ENCODE data around the gene FADS3.
A peak's percentile ranks its signal among the peaks of the same experiment; 100 is the strongest.

FADS3 gene

DNA sequence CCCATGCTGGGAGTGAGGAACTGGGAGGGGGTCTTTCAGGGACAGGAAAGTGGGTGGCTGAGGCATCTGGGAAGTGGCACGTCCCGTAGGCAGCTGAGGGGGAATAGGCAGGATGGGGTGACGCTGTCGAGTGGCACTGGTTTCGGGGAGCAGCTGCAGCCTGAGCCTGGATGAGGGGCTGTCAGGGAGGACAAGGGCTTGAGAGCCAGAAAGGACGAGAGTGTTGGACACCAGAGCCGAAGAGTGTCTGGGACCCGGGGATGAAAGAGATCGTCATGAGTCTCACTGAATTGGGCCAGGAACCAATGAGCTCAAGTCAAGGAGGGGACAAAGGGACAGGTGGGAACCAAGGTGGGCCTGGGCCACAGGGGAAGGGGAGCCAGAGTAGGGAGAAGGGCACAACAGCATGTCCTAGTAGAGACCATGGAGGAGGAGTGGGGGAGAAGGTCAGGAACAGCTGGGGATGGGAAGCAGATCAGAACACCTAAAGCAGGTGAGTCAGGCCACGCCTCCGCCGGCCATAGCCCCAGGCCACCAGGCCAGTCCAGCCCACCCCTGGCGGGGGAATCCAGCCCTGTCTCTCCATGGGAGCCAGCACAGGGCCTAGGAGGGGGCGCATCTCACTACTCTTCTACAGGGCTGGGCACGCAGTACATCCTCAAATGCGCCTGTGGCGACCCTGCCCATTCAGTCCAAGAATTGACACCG is 21.8 kb upstream of the FADS3 start:
- DNase-seq = no peak

DNA sequence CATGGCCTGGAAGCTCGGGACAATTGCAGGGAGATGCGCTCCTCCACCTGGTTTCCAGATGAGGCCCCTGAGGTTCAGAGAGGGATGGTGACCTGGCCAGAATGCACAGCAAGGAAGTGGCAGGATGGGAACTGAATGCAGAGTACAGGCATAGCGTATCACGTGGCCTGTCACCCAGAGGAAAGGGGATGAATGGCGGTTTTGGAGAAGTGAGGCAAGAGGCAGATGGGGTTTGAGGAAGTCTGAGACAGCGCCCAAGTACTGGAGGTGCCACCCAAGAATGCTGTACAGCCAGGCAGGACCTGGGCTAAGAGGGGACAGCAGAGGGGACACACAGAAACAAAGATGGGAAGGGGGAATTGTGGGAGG is 21.2 kb upstream of the FADS3 start:
- DNase-seq = no peak

DNA sequence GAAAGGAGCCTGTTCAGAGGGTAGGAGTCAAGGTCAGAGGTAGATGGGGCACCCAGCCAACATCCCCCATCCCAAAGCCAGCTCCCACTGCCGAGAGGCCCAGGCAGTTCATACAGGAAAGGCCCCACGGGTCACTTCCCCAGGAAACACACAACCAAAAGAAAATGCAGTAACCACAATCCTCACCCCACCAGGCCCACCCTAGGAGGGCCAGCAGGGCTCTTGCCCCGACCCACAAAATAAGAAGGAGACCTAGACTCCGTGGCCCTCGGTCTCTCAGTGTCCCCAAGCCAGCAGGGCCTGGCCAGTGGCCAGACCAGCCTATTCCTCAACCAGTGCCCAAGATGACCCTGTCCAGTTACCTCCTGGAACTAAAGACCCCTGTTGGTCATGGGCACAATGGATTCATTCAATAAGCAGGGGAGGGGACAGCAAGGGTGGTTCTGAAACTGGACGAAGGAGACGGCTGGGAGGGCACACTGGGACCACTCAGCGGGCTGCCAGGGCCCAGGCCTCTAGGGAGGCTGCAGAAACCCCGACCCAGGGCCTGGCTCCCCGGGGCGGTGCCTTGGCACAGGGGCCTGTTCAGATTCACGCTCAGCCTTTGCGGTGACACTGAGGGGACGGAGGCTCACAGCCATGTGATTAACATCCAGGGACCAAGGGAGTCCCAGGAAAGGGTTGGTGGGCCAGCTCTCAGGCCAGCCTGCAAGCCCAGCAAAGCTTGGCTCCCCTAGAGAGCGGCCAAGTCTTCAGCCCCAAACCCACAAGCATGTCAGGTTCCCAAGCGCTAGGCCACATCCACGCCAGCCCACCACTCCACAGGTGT is 20.6 kb upstream of the FADS3 start:
- DNase-seq = no peak

DNA sequence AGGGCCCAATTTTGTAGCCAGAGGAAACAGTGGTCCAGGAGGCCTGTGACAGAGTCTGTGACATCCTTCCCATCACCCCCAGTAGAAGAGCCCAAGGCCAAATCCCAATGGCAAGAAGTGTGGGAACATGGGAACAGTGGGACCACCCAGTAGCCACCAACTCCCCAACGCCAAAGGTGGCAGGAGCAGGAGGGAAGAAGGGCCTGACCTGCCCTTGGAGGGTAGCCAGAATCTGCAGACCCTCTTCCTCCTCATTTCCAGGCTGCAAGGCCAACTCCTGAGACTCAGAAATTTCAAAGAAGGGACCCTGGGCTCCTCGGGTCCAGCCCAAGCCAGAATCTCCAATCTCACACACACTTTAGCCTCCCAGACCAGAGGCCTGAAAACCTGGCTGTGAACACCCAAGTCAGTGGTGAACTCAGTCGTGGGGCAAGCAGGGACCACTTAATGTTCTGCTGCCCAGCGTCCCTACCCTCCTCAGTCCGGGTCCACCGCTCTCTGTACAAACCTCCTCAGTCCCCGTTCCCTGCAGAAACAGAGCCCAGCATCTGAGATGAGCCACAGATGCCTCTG is 19.9 kb upstream of the FADS3 start:
- DNase-seq = no peak

DNA sequence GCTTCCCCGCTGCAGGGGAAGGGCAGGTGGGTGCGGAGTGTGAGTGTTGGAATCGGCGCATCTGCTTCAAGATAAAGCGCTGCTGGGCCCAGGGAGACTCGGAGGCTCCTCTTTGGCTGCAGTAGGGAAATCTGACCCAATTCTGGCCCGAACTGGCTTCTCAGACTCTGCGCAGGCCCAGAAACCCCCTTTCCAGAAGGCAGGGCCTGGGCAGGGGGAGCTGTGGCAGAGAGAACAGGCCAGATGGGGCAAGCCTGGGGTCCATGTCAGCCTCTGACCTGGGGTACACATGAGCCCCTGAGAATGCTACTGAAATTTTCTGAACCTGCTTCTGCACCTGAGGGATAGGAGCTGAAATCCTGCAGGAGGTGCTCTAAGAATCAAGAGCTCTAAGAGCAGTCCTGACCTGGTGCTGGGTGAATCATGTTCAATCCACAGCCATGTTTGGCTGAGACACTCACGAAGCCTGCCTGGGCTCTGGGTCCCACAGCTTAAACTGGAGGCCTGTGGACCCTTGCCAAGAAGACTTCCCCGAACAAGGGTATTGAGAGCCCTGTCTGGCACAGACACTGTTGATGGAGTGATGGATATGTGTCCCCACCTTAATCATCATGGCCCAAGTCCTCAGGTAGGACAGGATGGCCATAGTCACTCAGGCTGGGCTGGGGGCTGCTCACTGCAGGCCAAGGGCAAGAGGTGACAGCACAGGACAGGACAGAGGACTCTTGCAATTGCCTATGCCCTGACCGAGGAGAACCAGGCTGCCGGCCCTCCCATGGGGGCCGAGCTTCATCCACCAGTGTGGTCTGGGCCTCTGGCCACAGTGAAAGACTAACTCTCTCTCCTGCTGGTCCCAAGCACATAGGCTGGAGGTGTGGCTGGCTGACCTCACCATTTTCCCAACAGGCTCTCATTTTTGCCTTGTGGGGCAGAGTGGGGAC is 19.1 kb upstream of the FADS3 start:
- DNase-seq = no peak

DNA sequence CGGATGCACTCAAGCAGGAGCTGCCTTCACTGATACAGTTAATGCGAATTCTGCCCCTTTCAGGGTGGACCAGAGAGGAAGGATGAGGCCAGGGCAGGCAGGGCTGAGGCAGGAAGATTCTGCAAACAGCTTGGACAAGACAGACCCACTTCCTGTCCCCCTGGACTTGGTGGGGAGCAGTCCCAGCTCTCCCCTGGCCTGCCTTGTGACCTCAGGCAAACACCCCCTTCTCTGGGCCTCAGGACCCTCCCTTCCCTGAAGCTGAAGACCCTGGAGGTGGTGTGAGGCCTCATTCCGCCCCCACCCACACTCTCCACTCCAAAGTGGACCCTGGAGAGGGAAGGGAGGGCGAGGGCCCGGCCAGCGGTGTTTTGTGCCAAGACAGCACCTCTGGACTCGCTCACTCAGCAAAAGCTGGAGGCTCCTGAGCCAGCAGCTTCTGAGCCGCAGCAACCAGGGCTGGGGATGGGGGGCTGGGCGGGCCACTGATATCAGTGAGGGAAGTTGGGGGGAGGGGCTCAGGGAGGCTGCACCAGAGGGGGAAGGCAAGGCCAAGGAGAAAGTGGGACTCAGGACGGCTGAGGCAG is 17.5 kb upstream of the FADS3 start:
- DNase-seq = no peak

DNA sequence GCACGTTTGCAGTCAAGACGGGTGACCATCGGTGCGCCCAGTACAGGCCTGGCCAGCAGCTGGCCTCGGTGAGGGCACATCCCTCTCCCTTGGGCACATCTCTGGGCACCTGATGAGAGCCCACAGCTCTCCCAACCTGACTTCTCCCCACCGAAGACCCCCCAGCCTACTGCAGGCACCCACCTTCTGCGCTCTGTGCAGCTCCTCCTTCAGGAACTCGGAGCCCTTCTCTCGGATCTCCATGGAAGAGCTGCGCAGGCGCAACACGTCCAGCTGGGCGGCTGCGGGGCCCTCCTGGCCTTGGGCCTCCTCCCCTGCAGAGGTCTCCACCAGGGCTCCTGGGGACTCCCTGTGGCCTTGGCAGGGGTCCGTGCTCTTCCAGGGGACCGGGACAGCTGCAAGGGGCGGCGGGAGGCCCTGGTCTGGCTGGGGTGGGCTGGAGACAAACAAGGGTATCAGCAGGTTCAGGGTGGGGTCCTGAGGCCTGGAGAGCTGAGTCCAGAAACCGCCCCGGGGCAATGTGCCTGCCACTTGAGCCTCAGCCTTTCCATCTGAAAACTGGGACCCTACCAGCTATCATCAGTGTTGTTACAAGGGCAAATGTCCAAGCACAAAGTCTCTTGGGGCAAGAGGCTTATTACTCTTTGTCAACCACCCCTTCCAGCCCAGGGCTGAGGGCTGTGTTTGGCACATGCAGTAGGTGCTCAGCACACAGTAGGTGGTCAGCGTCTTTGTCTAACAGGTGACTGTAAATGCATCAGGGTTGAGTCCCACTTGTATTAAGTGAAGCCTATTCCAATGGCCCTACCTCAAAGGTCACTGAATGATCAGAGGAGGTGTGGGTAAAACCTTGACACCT is 16.8 kb upstream of the FADS3 start:
- DNase-seq = no peak

DNA sequence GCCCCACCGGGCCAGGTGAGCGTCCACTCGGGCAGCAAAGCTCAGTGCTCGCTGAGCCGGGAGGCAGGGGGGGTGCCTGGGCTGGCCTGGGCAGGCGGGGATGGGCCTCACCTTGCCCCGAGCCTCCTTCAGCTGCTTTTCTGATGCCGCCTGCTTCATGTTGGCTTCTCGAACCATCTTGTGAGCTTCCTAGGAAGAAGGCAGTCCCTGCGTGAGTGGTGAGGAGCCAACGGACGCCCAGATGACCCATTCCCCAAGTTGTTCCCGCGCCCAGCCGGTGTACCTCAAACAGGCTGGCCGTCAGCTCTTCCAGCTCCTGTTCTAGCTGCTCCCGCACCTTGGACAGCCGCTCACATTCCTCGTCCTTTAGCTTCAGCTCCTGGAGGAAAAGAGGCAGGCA is 15.9 kb upstream of the FADS3 start:
- no peak for DNase-seq

DNA sequence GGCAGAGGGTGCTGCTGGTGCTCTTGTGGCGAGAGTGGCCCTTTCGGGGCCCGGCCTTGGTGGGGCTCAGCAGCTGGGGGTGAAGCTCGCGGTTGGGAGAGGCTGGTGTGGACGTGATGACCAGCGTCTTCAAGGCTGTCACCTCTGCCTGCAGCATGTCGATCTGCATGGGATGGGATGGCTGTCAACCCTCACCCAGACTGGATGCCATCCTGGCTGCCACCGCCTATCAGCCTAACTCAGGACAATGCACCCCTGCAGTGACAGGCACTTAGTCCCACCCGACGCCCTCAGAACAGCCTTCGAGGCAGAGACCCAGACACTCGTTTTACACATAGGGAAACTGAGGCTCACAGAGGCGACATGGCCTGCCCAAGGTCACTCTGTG is 15.2 kb upstream of the FADS3 start:
- DNase-seq = no peak

DNA sequence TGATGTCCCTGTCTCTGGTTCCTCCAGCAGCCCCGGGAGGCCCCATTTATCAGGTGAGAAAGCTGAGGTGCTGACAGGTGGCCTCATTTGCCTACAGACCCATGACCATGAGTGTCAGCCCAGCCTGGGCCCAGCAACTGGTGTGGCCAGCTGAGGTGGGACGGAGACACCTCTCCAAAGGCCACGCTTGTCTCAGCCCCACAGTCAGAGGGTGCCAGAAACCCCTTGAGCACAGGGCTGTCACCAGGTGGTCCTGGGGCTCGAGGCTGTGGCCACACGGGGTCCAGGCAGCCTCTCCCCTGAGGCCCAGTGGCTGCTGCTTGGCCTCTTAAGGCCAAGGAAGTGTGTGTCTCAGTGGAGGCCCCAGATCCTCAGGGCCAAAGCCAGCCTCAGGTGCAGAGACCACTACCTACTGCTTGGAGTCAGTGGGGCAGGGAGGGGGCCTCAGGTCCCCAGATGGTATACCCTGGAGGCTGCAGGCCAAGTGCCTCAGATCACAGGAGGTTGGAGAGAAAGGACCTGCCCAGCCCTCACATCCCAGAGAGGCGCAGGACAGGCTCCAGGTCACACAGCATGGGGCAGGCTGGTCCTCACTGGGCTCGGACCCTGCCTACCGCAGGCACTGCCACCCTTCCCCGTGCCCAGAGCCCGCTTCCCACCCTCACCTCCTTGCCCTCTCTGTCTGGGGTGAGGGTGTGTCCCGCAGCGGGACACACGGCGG is 14.6 kb upstream of the FADS3 start:
- DNase-seq = no peak

DNA sequence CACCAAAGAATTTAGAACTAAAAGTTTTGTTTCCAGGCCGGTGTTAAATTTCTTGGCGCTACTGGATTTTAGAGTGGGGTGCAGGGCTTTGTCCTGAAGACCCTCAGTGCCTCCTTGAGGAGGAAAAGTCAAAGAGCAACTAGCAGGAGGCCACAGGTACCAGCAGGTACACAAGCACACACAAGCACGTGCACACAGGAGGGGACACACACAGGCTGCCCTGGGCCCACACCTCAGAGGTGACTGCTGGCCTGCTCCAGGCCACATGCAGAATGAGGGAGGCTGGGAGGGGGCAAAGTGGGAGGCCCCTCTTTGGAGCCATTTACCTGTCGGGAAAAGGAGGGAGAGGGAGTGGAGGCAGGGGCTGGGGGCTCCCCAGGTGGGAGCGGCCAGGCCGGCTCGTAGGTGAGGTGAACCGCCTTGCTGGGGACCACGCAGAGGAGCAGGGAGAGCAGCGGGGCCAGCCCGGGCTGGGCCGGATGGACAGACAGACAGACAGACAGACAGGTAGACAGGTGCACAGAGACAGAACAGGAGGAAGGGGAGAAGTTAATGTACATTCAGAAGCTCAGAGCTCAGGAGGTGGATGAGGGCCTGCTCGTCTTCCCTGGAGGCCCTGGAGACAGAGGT is 13.8 kb upstream of the FADS3 start:
- DNase-seq = no peak

DNA sequence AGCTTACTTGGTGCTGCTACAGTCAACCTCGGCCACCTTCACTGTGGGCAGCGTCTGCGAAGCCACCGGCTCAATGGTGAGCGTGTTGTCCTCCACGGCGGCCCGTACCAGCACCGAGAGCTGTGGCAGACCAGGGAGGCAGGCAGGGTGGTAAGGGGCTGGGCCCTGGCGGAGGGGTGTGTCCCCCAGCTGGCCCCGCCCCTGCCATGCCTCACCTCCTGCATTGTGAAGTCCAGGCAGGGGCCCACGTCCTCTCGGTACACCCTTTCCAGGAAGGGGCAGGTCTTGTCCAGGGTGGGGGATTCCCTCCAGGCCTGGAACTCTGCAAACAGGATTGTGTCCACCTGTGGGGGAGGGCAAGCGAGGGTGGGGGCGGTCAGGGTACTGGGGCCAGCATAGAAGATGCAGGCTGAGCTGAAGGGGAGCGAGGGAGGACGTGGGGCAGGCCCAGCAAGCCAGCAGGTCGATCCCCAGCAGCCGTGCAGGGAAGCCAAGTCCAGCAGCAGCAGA is 13.2 kb upstream of the FADS3 start:
- DNase-seq = no peak

DNA sequence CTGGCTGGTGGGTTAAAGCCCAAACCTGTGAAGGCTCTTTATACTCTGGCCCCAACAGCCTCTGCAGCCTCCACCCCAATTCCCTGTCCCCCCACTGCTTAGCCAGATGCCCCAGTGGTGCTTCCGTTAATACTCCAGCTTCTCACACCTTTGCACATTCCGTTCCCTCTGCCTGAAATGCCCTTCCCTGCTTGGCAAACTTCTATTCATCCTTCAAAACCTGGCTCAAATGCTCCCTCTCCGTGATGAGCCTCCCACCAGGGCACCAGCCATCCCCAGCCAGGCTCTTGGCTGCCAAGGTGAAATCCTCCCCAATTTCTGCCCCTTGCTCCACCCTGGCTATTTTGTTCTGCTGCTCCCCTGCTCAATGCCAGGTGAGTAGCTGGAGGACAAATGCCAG is 12.5 kb upstream of the FADS3 start:
- no peak for DNase-seq

DNA sequence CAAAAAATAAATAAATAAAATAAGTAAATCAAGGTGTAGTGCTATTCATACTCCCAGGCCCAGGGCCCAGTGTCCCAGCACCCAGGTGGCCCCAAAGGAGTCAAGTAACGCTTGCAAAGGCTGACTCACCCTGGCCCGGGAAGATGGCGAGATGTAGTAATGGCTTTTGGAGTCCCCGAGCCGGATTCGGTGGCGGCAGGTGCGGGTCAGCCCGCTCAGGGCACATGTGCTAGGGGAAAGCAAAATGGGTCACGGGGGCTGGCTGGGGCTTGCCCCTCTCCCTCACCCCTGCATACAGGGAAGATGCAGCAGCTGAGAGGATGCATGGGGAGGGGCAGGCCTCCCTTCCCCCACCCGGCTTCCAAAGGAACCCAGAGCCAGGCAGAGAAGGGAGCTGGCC is 11.0 kb upstream of the FADS3 start:
- DNase-seq = no peak

DNA sequence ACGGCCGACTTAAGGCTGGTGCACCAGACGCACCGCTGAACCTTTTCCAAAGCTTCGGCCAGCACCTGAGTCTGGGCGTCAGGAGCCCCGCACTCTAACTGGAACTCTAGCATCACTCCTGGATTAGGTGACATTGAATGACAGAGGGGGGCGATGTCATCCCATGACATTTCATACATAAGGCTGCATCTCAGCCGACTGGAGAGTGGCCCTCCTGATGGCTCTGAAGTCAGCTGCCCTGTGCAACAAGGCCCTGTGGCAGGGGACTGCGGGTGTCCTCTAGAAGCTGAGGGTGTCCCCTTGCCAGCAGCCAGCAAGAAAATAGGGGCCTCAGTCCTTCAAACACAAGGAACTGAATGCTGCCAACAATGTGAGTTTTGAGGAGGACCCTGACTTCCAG is 10.1 kb upstream of the FADS3 start:
- DNase-seq = no peak

DNA sequence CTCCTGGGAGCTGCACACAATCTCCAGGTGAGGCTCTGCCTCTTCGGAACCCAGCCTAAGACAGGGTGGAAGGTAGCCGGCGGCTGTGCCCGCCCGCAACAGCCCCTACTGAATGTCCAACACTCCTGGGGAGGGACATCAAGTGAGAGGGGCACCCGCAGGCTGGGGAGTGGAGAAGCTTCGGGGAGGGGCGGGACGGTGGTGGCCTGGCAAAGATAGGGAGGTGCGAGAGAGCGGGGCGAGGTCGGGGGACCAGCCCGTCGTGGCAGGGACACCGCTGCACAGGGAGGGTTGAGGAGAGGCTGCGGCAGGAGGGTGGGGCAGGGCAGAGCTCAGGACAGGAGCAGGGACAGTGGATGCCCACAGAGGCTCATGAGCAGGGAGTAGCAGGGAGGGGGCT is 8.9 kb upstream of the FADS3 start:
- no peak for DNase-seq

DNA sequence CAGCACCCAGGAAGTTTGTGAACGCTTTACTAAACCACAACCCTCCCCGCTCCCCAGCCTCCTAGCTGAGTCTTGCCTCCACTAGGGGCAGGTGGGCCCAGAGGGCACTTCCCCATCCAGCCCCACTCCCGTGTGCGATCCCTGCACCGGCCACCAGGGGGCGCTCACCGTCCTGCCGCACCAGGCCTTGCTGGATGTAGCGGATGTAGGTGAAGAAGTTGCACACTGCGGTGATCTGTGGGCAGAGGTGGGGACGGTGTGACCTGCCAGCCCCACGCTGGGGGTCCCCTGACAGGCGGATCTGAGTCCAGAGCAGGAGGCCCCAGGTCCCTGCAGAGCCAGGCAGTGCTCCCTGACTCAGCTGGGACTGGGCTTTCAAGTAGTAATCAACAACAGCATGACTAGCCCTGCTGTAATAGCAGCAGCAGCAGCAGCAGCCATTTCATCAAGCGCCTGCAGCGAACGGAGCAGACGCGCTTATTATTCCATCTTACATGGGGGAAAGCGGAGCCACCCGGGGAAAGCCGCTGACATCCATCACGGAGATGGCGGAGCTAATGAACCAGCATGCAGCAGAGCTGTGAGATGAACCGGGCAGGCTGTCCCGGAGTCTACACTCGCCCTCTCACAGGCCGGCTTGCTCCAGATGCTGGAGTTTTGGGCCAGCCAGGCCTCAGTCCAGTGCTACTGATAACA is 7.9 kb upstream of the FADS3 start:
- peak; percentile 36 for DNase-seq

DNA sequence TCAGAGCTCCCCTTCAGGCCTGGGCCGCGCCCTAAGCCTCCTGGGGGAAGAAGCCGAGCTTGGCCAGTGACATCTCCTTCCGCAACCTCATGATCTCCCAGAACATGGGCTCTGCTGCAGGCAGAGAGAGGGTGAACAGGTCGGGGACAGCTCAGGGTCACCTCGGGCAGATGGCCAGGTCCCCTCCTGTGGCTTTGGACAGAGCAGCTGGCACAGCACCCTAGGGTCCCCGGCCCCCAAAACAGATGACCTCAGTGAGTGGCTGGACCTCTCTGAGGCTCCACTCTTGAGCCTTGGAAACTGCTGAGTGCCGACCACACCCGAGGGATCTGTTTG is 6.9 kb upstream of the FADS3 start:
- no peak for DNase-seq

DNA sequence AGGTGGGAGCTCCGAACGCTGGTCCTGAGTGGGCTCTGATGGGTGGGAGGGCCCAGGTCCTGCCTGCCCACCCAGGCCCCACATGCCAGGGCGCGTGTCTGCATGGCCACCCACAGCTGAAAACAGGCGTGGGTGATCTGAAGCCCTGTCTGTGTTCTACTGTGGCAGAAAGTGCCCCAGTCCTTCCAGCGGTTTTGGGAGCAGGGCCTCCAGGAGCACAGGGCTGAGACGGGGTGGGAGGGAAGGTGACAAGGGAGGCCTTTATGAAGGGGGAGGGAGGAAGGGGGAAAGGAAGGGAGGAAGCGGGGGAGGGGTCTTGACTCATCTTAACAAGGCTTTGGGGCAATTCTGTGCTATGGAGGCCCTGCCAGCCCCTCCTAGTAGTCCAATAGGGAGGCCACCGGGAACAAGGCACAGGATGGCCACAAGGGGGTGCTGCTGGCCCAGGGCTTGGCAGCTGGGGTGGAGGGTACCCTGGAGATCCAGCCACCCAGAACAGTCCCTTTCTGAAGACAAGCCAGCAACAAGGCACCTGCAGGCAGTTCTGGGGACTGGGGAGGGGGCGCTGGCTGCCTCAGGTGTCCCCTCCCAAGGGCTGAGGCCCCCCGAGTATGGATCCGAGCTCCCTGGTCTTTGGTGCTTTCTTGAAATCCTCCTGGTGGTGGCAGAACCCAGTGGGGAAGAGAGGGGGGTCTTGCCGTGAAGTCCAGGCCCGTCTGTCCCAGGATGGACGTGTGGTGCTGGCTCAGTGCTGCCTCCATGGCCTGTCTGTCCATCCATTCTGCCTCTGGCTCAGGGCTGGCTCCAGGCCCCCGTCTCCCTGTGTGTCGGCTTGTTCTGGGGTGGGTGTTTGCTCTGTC is 6.3 kb upstream of the FADS3 start:
- no peak for DNase-seq

All from GOT3 (cell line).